DND-41 (cell line): Measurements from ENCODE around the gene BBC3.

ENCODE experiments used
- CTCF ChIP-seq: IDR thresholded peaks from 2 replicates; pipeline ENCODE4 v1.5.1; 2012; ENCODE audit warnings: borderline replicate concordance, low read length, moderate library complexity, mild to moderate bottlenecking; ENCODE audit not compliant: poor library complexity, severe bottlenecking; ENCODE audit errors: extremely low read depth
- EZH2 ChIP-seq: IDR thresholded peaks from 3 replicates; pipeline ENCODE4 v1.6.1; 2012; ENCODE audit warnings: borderline replicate concordance, low read depth, mild to moderate bottlenecking, moderate library complexity, low read length, inconsistent platforms; ENCODE audit not compliant: severe bottlenecking

- TF ChIP-seq CTCF (no peak), EZH2 (no peak)
Measured at GRCh38 chr19:47232422-47233211, 1.6 kb upstream of the BBC3 start.
